Stimulated activated CD8-positive, alpha-beta memory T cell treated with anti-CD3 and anti-CD28 coated beads, Interleukin-2, amount 100 ng/mL, for 1 hour (primary cell): ENCODE measurements around the gene ABHD12B.

Experiments used
- DNase-seq, 2 donors: peaks; one replicate each; pipeline ENCODE4 v3.0.0-alpha.2; 2020; ENCODE audit warnings: low read depth in 2 of 2

ABHD12B gene

GRCh38 chr14:50839048-50839447 lies 32.8 kb upstream of the ABHD12B start:
- no peak for DNase-seq

- DNase-seq = no peak
These were observed 32.2 kb upstream of the ABHD12B start for GRCh38 chr14:50839691-50840090.

GRCh38 chr14:50844391-50844790 lies 27.5 kb upstream of the ABHD12B start:
- DNase-seq = no peak

GRCh38 chr14:50845166-50845565 lies 26.7 kb upstream of the ABHD12B start:
- DNase-seq = no peak

GRCh38 chr14:50846226-50846880 lies 25.5 kb upstream of the ABHD12B start:
- no peak for DNase-seq

GRCh38 chr14:50853891-50854290 lies 18.0 kb upstream of the ABHD12B start:
- no peak for DNase-seq

- no peak for DNase-seq
These were observed 17.3 kb upstream of the ABHD12B start for GRCh38 chr14:50854521-50854920.

- no peak for DNase-seq
These were observed 16.3 kb upstream of the ABHD12B start for GRCh38 chr14:50855558-50855957.

GRCh38 chr14:50856660-50857059 lies 15.2 kb upstream of the ABHD12B start:
- DNase-seq = no peak

- DNase-seq = no peak
These were observed 12.6 kb upstream of the ABHD12B start for GRCh38 chr14:50859296-50859624.

GRCh38 chr14:50860478-50861086 lies 11.3 kb upstream of the ABHD12B start:
- DNase-seq = peak; percentile 73 to 78

- no peak for DNase-seq
These were observed 9.8 kb upstream of the ABHD12B start for GRCh38 chr14:50862036-50862570.

GRCh38 chr14:50864237-50864636 lies 7.6 kb upstream of the ABHD12B start:
- DNase-seq = no peak

- no peak for DNase-seq
These were observed 6.9 kb upstream of the ABHD12B start for GRCh38 chr14:50864946-50865345.

- no peak for DNase-seq
These were observed 6.3 kb upstream of the ABHD12B start for GRCh38 chr14:50865391-50866076.

GRCh38 chr14:50871228-50871627 lies 625 bp upstream of the ABHD12B start:
- no peak for DNase-seq

GRCh38 chr14:50874757-50875156 lies 2.9 kb downstream of the ABHD12B start:
- no peak for DNase-seq

GRCh38 chr14:50875359-50876070 lies 3.7 kb downstream of the ABHD12B start:
- peak in 1 of 2 donors; percentile 9 for DNase-seq

- no peak for DNase-seq
These were observed 11.3 kb downstream of the ABHD12B start for GRCh38 chr14:50882932-50883826.

GRCh38 chr14:50883827-50884197 lies 12.0 kb downstream of the ABHD12B start:
- no peak for DNase-seq

GRCh38 chr14:50887476-50887875 lies 15.6 kb downstream of the ABHD12B start:
- DNase-seq = no peak
